Neural crest cell (in vitro differentiated cells): ENCODE results near the gene NUDCD2. TPM values are rescaled to one million over a fixed set of nuclear protein-coding genes. Genes with fewer than 3 reads are reported as not detected.
A peak's percentile ranks its signal among the peaks of the same experiment; 100 is the strongest.

Experiments used
- DNase-seq: peaks from one replicate; pipeline ENCODE4 v3.0.0; 2021; ENCODE audit warnings: low read depth, mixed read lengths, low spot score
- H3K27ac Mint-ChIP-seq: one replicate; pipeline ENCODE4 v1.8.0; 2021; ENCODE audit warnings: mild to moderate bottlenecking, mixed read lengths; ENCODE audit not compliant: unreplicated experiment
- H3K27me3 Mint-ChIP-seq: 2 replicates; pipeline ENCODE4 v1.8.0; 2021; ENCODE audit warnings: low read depth, mild to moderate bottlenecking, mixed read lengths
- H3K36me3 Mint-ChIP-seq: 2 replicates; pipeline ENCODE4 v1.8.0; 2021; ENCODE audit warnings: low read depth, mild to moderate bottlenecking, mixed read lengths
- H3K4me1 Mint-ChIP-seq: 2 replicates; pipeline ENCODE4 v1.8.0; 2021; ENCODE audit warnings: mixed read lengths
- H3K4me3 Mint-ChIP-seq: one replicate; pipeline ENCODE4 v1.8.0; 2021; ENCODE audit warnings: mild to moderate bottlenecking, mixed read lengths
- H3K9me3 Mint-ChIP-seq: 2 replicates; pipeline ENCODE4 v1.8.0; 2021; ENCODE audit warnings: mixed read lengths
- long read RNA-seq: library from polyadenylated mRNA; unstranded; transcript quantifications from one replicate; pipeline ENCODE4 v2.0.0, GENCODE V29; 2020
- total RNA-seq: library from RNA; stranded (reverse); gene quantifications from 2 replicates; pipeline ENCODE4 v1.2.1, GENCODE V29; 2021
- TF ChIP-seq, protein P1 (sequence below): fragments of 200-600 bp; sonication (generic); conservative IDR thresholded peaks from 2 replicates; pipeline ENCODE4 v1.5.0; 2021; ENCODE audit warnings: antibody characterized with exemption, mild to moderate bottlenecking

Gene NUDCD2, protein sequence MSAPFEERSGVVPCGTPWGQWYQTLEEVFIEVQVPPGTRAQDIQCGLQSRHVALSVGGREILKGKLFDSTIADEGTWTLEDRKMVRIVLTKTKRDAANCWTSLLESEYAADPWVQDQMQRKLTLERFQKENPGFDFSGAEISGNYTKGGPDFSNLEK
- total RNA-seq: 40.7 and 43.7 TPM in 2 replicates
- long read RNA-seq, full-length matches to known transcripts: 40 of 59 reads
- long read RNA-seq, partial matches to known transcripts: 0 of 59 reads
- long read RNA-seq, other reads (novel, unspliced or antisense): 19 of 59 reads

DNA sequence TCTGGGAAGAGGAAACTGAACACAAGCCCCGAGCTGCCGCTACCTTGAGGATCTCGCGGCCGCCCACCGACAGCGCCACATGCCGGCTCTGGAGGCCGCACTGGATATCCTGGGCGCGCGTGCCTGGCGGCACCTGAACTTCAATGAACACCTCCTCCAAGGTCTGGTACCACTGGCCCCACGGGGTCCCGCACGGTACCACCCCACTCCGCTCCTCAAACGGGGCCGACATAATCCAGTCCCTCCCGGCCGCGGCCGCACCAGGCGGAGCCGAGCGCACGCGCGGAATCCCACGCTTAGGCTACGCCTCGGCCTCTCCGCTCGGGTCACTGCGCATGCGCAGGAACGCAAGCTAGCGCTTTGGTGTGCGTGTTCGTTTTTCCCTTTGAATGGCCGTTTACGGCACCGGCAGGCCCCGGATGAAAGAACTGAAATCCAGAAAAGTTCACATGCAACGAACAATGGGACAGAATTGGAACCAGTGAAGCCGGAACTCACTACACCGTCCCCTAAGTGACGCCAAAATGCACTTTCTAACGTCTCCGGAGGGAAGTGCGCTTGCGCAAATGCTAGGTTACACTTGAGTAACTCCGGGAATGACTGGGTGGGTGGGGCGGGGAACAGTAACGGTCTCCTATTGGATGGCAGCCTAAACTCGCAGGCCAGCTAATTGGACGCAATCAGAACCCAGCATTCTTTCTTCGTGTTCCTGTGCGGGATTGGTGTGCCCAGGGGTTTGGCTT, at the start of gene NUDCD2:
Gene NUDCD2 (minus strand): TSS at position 284 of the 743 bp plus-strand sequence. CDS start 52 bp downstream, at position 232.
- Mint-ChIP-seq H3K27me3 (peaks cover 4% of the 10 kb centered on the region), H3K4me1 (peaks cover 47% of the 10 kb centered on the region), H3K36me3 (peaks cover 17% of the 10 kb centered on the region), H3K4me3 (peak within 1 kb of the TSS; percentile 96), H3K9me3 (peaks cover 2% of the 10 kb centered on the region), H3K27ac (peak within 1 kb of the TSS; percentile 100)
- peak; percentile 93 for DNase-seq
- TF ChIP-seq, protein P1, sequence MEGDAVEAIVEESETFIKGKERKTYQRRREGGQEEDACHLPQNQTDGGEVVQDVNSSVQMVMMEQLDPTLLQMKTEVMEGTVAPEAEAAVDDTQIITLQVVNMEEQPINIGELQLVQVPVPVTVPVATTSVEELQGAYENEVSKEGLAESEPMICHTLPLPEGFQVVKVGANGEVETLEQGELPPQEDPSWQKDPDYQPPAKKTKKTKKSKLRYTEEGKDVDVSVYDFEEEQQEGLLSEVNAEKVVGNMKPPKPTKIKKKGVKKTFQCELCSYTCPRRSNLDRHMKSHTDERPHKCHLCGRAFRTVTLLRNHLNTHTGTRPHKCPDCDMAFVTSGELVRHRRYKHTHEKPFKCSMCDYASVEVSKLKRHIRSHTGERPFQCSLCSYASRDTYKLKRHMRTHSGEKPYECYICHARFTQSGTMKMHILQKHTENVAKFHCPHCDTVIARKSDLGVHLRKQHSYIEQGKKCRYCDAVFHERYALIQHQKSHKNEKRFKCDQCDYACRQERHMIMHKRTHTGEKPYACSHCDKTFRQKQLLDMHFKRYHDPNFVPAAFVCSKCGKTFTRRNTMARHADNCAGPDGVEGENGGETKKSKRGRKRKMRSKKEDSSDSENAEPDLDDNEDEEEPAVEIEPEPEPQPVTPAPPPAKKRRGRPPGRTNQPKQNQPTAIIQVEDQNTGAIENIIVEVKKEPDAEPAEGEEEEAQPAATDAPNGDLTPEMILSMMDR: peak; percentile 46

- no peaks in the 10 kb centered on the region for H3K9me3 Mint-ChIP-seq
- H3K4me3 Mint-ChIP-seq: peak overlapping the region; percentile 80
- TF ChIP-seq, protein P1: no peak
- no peak overlapping the region for H3K27ac Mint-ChIP-seq
- H3K27me3 Mint-ChIP-seq: peaks cover 4% of the 10 kb centered on the region
- H3K36me3 Mint-ChIP-seq: peaks cover 3% of the 10 kb centered on the region
- DNase-seq: no peak
- H3K4me1 Mint-ChIP-seq: peaks cover 57% of the 10 kb centered on the region
Measured at GRCh38 chr5:163509291-163509951, 49.5 kb upstream of the NUDCD2 start.

DNA sequence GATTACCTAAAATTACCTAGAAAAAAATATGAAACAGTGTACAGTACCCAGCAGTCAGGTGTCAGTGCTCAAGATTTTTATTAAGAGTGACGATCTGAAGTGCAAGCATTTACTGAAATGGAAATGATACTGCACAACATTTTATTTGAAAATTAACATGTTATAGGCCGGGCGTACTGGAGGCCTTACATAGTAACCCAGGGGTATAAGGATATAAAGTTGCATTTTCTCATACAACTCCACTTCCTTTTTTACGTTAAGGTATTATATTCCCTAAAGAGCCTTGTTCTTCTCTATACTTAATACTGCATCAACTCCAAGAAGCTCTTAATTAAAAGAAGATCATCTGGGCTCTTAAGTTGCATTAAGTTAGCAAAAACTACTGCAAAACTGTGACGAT, 48.9 kb upstream of the NUDCD2 start:
- TF ChIP-seq, protein P1: no peak
- Mint-ChIP-seq H3K27ac (no peak overlapping the region), H3K27me3 (peaks cover 4% of the 10 kb centered on the region), H3K36me3 (peaks cover 3% of the 10 kb centered on the region), H3K9me3 (no peaks in the 10 kb centered on the region), H3K4me1 (peaks cover 57% of the 10 kb centered on the region), H3K4me3 (peak overlapping the region; percentile 80)
- DNase-seq: no peak

DNA sequence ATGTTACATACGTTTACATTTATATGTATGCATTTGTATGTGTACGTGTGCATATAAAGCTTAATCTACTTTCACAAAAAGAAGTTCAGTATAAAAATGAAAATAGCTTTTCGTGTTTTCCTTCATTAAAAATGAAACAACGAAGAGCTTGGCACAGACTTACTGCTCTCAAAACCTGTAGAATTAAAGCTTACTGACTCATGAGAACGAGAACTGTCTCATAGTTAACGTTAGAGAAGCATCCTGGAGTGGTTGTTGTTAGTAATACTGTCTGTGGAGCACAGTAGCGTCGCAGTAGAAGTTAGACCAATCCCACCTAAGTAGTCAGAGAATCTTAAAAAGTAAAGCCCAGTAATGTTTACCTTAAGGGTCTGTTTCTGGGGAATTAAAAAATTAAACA, 46.8 kb upstream of the NUDCD2 start:
- Mint-ChIP-seq H3K4me3 (peak overlapping the region; percentile 100), H3K9me3 (no peaks in the 10 kb centered on the region), H3K36me3 (peaks cover 3% of the 10 kb centered on the region), H3K27me3 (peaks cover 4% of the 10 kb centered on the region), H3K27ac (no peak overlapping the region), H3K4me1 (peaks cover 64% of the 10 kb centered on the region)
- TF ChIP-seq, protein P1: no peak
- no peak for DNase-seq

DNA sequence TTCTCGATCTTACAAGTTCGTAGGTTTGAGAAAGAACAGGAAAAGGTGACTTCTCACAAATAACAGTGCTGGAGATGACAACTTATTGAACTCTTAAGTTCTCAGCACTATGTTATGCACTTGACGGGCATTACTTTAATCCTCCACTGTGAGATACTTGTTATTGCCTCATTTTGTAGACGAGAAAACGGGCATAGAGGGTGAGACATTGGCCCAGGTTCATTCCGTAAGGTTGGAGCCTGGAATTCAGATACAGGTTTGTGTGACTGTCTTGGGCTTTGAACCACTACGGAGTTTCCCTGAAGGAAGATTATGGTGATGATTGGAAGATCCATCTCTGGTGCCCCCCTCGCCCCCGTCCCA, 46.2 kb upstream of the NUDCD2 start:
- Mint-ChIP-seq H3K36me3 (peaks cover 3% of the 10 kb centered on the region), H3K9me3 (no peaks in the 10 kb centered on the region), H3K27me3 (peaks cover 4% of the 10 kb centered on the region), H3K4me1 (peaks cover 63% of the 10 kb centered on the region), H3K27ac (peak overlapping the region; percentile 100), H3K4me3 (peak overlapping the region; percentile 100)
- TF ChIP-seq, protein P1: peak; percentile 3
- no peak for DNase-seq
